ENCODE data around the gene HGD.
"Not testable (repeated sequence)": the region's sequence is repeated elsewhere in the genome, so short reads cannot be mapped to it uniquely, and the experiment has no call there.

GRCh38 chr3:120677193-120677592 lies 4.8 kb downstream of the HGD start:
- TF ChIP-seq CTCF (optimal IDR thresholded peaks at IDR 0.05 in 1 of 3, IDR thresholded peaks at IDR 0.05 in 1 of 3, conservative IDR thresholded peaks at IDR 0.05 in 1 of 3; ENCODE audit: extremely low read depth in 1 of 3, insufficient read depth in 2 of 3, low read length in 3 of 3); EZH2 (IDR thresholded peaks at IDR 0.05; ENCODE audit: low read length): not testable (repeated sequence)
